GM18520 (cell line): ENCODE measurements around the gene IMMP2L.

ENCODE experiments used
- ATAC-seq: cut with Tn5 transposase; IDR thresholded peaks from one replicate; pipeline ENCODE4 v1.9.1; 2021; ENCODE audit not compliant: unreplicated experiment

Gene IMMP2L

DNA sequence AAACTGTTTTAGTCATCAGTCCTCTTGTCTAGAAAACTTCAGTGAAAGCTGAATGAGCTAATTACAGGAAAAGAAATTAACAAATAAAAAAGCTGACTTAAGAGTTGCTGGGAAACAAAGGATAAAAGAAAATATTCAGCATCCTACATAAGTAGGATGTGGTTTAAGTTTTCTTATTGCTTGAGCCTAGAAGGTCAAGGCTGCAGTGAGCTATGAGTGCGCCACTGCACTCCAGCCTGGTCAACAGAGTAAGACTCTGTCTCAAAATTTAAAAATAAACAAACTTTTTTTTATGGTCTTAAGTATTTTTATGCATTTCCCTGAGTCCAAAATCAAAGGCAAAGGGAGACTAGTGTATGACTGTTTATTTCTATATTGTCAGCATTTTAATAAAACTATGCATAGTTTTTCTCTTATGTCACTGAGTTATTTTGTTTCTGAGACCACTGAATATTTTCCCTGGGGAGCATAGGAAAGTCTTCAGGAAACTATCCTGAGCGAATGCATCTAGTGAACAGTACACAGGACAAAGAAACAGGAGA is 511.3 kb downstream of the IMMP2L start:
- ATAC-seq, result no peak

DNA sequence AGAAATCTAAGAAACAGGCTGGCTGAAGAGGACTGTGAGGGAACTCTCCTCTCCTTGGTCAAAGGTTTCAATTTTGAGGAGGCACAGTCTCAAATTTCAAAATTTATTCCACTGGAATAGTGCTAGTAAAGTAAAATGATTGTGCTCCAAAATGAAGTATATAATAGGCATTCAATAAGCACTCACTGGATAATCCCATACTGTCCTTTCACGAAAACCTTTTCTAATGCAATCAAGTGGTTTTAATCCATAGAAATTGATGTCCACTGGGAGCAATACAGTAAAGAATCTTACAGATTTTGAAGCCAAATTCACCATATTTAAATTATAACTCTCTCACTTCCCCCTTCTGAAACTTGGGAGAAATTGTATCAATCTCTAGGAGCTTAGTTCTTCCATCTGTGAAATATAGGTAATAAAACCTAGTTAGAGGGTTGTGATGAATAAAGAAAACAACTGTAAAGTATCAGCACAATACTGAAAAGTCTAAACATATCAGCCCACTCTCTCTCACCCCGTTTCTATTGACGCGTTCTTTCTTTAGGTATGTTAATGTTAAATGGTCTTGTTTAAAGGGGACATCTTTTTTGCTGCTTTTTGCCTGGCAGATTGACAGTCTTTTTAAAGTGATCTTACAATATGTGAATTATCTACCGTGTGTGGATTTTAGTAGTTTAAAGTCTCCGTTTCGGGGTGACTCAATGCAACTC is 512.2 kb downstream of the IMMP2L start:
- no peak for ATAC-seq

DNA sequence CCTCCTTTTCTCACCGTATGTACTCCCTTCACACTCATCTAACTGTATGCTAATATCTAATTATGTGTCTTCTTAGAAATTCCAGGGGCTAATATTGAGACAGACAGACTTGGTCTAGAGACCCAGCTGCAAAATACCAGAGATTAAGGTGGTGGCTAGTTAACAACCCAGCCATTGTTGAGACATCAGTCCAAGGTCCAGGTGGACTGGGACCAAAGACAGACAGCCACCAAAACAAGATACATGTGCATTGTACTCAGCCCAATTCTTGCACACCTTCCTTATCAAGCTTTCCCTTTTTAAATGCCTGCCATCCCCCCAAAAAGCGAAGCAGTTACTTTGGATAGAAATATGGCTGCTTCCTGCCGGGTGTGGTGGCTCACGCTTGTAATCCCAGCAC is 514.7 kb downstream of the IMMP2L start:
- no peak for ATAC-seq

DNA sequence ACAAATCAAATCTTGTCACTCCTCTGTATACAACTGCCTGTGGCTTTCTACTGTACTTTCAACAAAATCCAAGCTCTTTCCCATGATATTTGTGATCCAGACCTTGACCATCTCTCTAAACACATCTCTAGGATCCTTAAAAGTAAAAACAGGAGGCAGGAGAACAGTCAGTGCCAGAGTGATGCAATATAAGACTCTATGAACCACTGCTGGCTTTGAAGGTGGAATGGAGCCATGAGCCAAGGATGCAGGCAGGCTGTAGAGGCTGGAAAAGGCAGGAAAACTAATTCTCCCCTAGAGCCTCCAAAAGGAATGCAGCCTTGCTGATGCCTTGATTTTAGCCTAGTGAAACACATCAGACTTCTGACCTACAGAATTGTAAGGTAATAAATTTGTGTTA is 516.8 kb downstream of the IMMP2L start:
- no peak for ATAC-seq

DNA sequence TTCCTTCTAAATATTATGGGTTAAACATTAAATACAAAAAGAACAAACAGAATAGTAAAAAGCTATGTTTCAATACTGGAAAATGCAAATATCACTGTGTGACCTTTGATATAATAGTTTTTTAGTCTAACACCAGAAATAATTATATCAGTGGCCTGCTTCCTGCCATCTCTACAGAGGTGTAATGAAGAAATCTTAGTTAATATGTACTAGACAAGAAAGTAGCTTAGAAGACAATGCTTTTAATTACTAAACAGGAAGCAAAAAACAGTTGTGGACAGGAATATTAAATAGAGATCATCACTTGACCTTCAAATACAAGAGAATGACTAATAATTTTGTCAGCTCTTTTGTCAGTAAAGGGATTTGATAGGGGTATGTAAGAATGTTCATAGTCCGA is 518.7 kb downstream of the IMMP2L start:
- ATAC-seq, result peak; percentile 88

DNA sequence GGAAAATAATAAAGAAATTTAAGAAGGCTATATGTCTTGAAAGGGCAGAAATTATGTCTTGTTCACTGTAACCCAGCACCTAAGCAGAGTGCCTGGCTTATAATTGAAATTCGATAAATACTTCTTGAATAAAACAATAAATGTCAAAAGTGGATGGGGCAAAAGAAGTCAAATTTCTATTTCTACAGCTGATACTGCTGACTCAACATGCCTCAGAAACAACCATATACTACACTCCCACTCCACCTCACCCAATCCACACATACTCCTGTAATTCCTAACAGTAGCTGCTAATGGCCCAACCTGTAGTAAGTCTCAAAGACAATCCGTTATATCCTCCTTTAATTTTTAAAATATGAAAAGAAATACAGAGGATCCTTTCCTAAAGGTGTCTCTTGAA is 519.5 kb downstream of the IMMP2L start:
- ATAC-seq, result no peak

DNA sequence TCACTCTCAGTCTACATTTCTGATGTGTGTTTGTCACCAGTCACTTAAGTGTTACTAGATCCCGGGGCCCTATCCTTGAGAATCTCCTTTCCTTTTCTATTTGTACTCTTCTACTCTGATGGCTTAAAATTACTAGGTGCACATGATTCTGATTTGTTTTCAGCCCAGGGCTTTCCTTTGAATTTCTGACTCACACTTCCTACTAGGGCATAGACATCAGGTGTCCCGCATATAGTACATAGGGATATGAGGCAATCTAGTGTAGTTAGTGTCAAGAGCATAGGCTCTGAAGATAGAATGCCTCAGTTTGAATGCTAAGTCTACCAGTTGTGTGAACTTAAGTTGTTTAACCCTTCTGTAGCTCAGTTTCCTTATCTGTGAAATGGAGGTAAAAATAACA is 520.7 kb downstream of the IMMP2L start:
- no peak for ATAC-seq

DNA sequence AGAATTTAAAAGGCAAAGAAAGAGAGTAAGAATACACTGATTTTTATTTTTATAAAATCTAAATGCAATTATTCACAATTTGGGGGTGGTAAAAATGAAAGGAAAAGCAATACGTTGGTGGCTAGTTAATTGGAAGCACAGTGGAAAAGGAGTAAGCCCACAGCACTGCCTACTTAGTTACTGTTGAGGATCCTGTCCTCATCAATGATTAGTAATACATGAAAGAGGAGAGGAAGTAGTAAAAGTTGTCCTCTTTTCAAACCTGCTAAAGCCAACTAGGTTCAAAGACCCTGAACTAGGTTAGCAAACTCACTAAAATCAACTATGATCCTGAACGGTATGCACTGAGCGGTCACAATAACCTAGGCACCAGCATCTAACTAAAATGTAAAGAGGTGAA is 524.1 kb downstream of the IMMP2L start:
- ATAC-seq, result no peak

DNA sequence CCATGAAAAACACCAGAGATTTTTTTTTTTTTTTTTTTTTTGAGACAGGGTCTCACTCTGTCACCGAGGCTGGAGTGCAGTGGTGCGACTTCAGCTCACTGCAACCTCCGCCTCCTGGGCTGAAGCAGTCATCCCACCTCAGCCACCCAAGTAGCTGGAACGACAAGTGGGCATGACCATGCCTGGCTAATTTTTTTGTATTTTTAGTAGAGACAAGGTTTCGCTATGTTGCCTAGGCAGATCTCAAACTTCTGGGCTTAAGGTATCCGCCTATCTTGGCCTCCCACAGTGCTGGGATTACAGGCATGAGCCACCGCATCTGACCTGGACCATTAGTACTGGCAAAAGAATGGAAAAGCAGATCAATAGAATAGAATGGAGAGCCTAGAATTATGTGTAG is 530.4 kb downstream of the IMMP2L start:
- ATAC-seq, result no peak

DNA sequence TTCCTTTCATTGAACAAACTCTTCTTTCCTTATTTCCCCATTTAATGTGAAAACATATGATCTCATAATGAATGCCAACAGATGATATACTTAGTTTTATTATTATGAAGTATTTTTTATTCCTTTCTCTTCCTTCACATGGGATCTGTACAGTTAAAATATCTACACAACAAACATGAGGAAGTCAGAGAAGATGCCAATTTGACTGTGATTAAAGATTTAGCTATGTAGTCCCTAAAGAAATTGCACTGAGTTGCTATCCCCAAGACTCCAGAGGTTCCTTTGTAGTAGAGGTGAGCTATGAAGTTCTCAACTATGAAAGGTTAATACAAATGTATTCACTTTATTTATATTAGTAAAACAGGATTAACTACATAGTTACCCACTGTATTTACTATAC is 532.0 kb downstream of the IMMP2L start:
- no peak for ATAC-seq

DNA sequence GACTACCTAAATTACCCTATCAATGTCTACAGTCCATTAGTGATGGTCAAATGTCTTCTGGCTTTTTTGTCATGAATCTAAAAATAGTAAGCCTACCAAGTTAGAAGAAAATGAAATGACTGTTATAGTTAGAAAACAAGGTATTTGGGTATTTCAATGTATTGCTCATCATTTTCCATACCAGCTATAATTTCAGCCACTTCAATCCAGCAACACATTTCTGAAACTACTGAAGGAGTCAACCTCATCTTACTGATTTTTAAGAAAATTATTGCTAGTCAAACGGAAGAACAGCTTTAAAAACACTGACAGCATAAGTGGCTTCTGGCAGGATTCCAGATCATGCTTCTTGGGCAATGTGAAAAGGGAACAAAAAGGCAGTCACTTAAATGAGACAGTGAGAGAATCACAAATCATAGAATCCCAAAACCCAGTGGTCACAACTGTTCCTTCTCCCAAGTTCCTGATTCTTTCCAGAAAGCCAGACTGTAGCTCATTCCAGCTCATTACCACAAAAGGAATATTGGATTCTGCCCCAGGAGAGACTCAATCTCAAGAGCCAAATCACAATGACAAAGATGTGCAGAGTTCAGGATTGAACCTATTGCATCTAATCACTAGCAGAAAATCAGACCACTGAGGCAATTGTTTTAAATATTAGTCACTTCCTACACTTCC is 532.6 kb downstream of the IMMP2L start:
- peak; percentile 44 for ATAC-seq

DNA sequence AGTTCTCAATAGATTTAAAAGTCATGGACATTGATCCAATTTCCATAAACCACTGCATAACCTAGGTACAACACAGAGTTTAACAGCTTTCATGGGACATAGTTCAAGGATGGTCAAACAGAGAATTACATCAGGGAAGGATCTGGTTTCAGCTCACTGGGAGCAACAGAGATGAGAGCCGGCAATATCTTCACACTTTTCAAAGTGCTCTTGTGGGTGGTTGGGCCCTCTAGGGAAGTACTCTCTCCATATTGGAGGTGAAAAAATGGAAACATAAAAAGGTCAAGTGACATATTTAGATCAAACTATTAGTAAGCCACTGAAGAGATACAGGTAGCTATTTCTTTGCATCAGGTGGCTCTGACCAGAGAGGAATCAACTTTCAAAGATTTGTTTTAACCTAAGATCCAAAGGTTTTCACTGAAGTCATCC is 533.1 kb downstream of the IMMP2L start:
- ATAC-seq, result no peak

DNA sequence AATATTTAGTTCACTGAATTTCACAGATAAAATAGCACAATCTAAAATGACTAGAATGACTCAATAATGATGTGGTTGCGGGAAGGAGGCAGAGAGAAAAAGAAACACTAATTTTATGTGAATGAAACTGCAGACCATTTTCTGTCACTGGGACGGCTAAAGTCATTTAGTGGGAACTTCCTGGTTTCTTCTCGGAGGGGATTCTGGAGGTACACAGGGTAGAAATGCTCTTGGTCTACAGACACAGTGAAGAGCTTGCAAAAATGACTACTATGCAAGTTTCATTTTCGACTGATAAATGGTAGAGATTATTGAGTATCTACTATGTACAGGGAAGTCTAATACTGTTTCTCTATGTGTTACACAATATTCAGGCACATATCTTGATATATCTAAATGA is 534.9 kb downstream of the IMMP2L start:
- no peak for ATAC-seq

DNA sequence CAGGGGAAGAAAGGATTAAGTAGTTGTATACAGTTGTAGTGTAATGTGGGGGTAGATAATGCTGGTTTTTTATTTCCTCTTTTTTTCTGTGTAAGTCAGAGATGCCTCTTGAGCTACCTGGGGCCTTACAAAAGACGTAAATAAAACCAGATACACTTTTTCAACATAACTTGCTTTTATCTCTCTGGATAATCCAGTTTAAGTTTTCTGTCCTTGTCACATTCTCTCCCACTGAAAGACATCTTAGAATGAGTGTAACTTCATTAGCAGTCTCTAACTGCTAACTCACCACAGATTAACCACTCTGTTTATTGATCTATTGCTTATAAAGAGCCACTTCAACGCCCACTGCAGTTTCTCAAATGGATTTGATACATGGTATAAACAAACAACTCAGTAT is 535.5 kb downstream of the IMMP2L start:
- ATAC-seq, result no peak

DNA sequence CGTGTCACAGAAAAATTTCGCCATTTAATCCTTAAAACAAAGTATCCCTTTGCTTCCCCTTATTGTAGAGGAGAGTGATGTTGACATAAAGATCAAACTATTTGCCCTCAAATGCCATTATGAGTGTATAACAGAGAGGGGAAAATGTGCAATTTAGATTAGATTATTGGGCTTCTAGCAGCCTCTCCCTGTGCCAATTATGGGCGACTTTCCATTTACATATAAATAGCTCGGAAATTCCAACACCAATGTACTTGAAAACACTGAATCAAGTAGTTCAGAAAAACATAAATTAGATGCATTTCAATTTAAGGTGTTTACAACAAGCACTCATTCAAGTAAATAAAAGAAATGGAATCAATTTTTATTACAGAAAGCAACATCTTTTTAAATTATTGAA is 535.9 kb downstream of the IMMP2L start:
- ATAC-seq, result no peak

DNA sequence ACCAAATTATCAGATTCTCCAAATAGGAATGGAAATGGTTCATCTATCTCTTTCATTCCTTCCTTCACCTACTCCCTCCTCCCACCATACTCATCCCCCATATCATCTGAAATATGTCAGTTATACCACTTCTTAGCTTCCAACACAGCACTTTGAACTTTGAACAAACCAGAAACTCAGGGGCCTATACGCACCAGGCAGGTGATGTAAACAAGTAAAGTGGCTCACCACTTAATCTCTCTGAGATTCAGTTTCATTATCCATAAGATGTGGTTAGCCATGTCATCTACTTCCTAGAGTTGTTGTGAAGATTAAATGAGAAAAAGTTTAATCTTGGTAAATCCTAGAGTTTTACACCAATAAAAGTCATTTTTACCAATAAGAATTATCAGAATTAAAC is 537.3 kb downstream of the IMMP2L start:
- ATAC-seq, result no peak

DNA sequence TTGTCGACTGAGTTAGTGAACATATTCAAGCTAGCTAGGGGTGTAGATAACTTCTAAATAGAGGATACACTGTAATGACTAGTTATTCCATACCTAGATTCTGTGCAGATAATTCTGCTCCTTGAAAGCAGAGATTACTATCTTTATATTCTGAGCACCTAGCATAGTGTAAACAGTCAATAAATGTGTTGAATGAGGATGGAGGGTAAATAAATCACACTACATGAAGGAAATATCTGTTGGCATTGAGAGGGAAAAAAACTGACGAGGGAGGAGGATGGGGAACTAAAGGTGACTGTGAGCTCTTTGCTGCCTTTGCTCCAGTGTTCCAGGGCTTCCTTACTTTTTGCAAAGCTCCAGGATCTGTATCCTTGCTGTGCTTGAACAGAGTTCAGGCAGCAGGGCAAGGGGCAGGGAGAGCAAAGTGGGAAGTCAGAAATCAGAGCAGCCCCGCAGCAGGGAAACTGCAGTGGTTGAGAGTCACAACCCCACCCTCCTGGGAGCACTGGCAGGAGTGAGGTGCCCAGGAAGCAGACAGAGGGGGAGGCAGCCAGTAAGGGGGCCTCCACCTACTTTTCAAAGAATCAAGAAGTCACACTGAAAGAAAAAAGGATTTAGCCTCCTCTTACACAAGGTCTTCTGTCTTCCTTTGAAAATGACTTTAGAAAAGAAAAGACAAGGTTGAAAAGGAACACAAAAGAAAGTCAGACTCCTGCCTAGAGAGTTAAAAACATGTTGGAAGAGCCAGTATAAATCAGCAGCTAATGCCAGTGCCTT is 543.1 kb downstream of the IMMP2L start:
- ATAC-seq, result no peak

DNA sequence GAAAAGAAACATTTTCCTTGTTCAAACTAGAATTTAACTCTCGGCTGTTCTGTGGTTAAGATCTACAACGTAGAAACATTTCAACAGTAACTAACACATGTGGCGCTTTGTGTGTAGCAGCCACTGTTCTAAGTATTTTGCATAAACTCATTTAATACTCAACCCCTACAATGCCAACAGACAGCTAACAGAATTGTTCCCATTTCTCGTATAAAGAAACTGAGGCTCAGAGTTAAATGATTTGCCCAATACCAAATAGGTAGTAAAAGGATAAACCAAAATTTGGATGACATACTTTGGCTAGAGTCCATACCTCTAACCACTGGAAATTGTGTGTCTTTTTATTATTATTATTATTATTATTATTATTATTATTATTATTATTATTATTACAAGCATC is 543.8 kb downstream of the IMMP2L start:
- no peak for ATAC-seq

DNA sequence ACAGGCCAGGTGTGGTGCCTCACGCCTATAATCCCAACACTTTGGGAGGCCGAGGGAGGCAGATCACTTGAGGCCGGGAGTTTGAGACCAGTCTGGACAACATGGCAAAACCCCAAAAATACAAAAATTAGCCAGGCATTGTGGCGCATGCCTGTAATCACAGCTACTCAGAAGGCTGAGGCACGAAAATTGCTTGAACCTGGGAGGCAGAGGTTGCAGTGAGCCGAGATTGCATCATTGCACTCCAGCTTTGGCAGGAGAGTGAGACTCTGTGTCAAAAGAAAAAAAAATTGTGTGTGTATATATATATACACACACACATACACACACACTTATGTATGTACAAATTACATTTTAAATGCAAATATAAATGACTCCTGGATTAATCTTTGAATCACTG is 548.2 kb downstream of the IMMP2L start:
- ATAC-seq, result no peak

DNA sequence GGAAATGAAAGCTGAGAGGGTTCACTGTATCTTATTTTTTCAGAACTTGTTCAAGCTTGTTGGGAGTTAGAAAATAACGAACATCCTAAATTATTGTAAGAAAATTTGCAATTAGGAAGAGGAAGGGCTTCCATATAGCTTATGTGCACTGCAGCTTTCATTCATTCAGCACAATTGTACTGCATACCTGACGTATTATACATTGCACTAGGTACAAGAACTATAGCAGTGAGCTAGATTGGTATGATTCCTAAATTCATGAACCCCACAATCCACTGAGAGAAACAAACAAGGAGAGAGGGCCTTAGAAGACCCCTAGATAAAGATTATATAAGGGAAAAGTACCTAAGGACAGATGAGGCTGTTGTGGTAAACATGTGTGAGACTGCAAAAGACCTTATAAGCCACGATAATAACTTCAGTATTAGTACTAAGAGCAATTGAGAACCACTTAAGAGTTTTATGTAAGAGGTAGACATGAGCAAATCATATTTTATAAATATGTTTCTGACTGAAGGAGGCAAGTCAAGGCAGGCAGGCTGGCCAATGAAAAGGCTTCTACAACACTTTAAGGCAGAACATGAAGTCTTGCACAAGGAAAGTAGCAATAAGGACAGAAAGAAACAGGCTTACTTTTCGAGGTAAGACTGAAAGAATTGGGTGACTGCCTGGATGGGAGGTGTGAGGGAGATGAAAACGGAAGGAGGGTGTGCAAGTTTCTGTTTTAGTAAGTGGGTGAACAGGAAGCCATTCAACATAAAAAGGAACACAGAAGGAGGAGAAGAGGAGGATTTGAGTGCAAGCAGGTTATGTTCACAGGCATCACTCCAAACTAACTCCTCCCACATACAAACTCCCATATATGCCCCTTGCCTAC is 549.3 kb downstream of the IMMP2L start:
- peak; percentile 84 for ATAC-seq

DNA sequence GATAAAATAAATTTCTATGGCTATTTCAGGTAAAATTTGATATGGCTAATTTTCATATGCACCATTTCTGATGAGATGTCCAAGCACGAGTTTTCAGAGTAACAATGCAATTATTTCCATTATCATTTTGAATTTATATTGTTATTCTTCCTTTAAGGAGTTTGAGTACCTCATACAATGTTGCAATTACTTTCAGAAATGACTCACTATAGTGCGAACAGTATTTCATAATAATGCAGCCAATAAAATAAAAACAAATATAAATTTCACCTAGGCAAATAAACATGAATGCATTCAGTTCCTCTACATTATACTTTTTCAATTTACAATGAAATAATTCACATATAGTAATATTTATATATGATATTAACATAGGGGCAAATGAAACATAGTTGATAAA is 550.1 kb downstream of the IMMP2L start:
- ATAC-seq, result no peak
